Measurements from ENCODE around the gene WASHC4.
A peak's percentile ranks its signal among the peaks of the same experiment; 100 is the strongest.
"Not testable (repeated sequence)": the region's sequence is repeated elsewhere in the genome, so short reads cannot be mapped to it uniquely, and the experiment has no call there.

WASHC4 gene

DNA sequence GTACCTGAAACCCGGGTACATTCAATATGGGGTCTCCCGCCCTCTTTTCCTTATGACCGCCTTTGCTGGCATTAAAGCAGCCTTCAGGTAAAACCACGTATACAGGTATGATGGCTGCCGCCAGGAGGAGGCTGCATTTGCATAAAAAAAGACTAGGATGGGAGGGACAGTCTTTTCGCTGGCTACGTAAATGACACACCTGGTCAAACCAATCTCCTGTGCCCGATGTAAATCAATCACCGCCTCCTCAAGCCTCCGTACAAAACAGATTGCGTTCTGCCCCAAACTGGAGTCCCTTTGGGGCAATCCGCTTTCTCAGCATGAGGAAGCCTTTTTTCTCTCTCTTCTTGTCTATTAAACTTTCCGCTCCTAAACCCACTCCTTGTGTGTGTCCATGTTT, 15.2 kb upstream of the WASHC4 start:
- no peak for DNase-seq

DNA sequence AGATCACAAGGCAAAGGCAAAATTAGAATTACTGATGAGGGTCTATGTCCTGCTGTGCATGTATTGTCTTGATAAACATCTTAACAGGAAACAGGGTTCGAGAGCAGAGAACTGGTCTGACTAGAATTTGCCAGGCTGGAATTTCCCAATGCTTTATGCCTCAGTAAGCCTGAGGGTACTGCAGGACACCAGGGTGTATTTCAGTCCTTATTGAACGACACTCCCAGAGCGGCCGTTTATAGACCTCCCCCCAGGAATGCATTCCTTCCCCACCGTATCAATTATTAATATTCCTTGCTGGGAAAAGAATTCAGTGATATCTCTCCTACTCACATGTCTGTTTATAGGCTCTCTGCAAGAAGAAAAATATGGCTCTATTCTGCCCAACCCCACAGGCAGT, 12.2 kb upstream of the WASHC4 start:
- not testable (repeated sequence) for DNase-seq

- DNase-seq = no peak
Observed at GRCh38 chr12:105099356-105099755, 8.2 kb upstream of the WASHC4 start.

- peak; percentile 68 for DNase-seq
Observed at GRCh38 chr12:105100207-105100985, 7.1 kb upstream of the WASHC4 start.

- DNase-seq = peak; percentile 28
Observed at GRCh38 chr12:105100998-105101397, 6.5 kb upstream of the WASHC4 start.

- no peak for DNase-seq
Observed at GRCh38 chr12:105102673-105103072, 4.9 kb upstream of the WASHC4 start.

DNA sequence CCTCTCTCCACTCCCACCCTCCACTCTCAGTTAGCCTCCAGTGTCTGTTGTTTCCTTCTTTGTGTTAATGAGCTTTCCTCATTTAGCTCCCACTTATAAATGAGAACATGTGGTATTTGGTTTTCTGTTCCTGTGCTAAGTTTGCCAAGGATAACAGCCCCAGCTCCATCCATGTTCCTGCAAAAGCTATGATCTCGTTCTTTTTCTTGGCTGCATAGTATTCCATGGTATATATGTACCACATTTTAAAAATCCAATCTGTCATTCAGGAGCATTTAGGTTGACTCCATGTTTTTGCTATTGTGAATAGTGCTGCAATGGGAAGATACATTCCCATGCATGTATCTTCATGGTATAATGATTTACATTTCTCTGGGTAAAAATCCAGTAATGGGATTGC, 2.8 kb upstream of the WASHC4 start:
- no peak for DNase-seq

DNA sequence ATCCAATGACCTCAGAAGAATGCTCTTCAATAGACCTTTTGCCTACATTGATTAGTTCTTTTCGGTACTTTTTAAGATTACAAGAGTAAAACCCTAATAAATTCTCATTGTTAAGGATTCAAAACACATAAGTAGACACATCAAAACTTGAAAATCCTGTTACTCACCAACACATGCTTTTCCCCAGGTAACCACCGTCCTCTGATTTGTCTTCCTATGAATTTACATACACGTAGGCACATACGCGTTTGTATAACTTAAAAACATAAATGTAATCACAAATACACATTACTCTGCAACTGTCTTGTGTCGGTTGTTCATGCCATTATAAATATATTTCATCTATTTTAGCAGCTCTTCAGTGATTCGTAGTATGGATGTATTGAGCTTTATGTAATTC, 910 bp upstream of the WASHC4 start:
- no peak for DNase-seq

DNA sequence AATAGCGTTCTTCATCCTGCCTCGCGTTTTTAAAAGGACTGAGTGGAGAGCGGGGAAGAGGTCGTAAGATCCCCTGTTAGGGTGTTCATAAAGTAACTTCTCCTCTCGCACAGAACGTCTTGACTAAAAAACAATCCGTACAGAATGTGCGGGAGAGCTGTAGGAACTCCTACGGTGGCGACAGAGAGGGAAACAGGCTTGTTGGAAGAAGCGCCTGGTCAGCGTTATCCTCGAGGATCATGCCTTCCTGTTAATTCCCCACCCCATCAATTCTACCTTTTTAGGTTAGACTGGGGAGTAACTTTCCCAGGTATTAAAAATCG, 399 bp upstream of the WASHC4 start:
- DNase-seq = no peak

- no peak for DNase-seq
Observed at GRCh38 chr12:105109465-105110212, 2.1 kb downstream of the WASHC4 start.

DNA sequence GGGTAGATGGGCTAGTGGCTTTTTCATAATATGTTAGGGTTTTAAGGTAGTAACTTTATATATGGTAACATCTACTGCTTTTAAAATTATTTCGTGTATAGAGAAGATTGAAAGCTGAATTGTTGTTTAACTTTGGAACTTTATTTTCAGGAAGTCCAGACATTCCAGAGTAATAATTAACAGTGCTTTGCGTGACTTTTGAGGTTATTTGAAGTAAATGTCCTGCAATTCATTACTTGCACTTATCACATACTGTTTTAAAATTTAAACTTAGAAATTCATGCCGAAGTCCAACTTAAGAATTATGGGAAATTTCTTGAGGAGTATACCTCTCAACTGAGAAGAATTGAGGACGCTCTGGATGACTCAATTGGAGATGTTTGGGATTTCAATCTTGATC, 3.3 kb downstream of the WASHC4 start:
- DNase-seq = no peak

DNA sequence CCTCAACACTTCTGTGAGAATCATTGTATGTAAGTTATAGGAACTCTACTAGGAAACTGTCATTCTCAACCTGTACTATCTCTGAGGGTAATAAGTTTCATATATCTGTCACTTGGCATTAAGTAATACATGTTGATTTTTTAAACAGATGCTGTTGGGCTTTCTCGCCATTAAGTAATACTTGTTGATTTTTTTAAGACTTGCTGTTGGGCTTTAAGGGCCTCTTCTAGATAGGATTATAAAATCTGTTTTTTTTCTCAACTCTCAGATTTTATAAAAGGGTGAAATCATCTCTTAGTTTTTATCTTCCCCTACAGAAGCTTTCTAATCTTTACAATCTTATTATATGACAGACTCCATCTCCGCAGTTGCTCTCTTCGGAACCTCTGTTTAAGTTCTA, 5.6 kb downstream of the WASHC4 start:
- no peak for DNase-seq

GRCh38 chr12:105116969-105117368, 9.4 kb downstream of the WASHC4 start:
- DNase-seq = no peak

DNA sequence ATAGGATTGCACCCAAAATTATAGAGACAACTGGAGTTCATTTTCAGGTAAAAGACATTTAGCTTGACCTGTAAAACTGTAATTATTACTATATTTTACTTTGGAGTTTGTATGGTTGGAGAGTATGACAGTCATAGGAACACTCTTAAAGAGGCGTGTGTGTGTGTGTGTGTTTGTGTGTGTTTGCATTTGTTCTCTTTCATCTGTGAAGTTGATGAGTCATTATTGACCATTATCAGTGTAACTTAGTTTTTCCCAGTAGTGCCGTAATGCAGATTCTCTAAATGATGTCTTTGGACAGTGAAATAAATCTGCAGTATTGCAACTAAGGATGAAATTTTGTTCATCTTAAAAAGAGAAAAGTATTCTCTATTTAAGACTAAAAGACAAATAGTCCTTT, 13.0 kb downstream of the WASHC4 start:
- DNase-seq = no peak

DNA sequence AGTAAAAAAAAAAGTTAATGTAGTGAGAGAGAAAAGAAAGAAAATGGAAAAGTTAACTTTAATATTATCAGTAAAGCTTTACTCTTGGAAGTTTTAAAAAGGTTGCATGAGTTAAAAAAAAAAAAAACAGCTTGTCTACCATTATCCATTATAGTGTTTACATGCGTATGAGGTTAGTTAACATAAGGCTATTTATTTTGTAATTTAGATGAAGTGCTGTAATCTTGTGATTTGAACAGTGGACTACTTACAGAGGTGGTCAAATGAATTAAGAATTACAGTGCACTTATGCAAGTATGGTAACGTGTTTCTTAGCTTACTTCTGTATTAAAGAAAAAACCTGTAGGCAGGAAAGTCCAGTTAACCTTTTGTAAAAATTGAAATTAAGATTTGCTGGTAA, 30.7 kb downstream of the WASHC4 start:
- no peak for DNase-seq

GRCh38 chr12:105141320-105141922, 33.9 kb downstream of the WASHC4 start:
- no peak for DNase-seq

DNA sequence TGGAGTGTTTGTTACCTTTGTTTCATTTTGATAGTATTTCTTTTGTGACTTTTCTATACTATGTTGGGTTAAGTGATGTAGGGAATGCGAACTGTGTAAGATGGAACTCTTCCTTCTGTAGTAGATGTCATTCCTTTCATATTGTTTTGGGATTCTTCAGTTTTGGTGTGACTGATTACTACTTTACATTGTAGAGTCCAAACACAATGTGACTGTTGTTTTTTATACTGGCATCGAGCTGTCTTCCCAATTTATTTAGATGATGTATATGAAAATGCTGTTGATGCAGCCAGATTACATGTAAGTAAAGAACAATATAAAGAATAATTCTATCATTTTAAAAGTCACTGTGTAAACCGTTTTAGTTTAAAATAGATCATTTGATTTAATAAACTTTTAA, 34.7 kb downstream of the WASHC4 start:
- DNase-seq = no peak

DNA sequence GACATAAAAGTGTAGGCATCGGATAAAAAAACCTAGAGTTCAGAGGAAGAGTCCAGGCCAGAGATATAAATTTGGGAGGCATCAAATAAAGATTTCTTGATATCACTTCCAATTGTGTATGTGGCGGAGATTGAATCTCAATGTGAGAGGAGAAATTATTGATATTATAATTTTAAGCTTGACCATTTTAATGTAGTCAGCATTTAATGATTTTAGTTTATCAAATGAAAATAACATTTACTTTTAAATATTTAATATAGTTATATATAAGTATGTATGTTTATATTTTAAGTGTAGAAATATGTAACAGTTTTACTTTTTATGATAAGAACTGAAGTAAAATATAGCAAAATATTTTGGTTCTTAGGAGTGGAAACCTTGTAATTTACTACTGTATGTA, 48.7 kb downstream of the WASHC4 start:
- no peak for DNase-seq

GRCh38 chr12:105157606-105158005, 50.1 kb downstream of the WASHC4 start:
- DNase-seq = no peak

GRCh38 chr12:105158876-105159275, 51.3 kb downstream of the WASHC4 start:
- DNase-seq = no peak

- no peak for DNase-seq
Observed at GRCh38 chr12:105162174-105162573, 54.6 kb downstream of the WASHC4 start.

DNA sequence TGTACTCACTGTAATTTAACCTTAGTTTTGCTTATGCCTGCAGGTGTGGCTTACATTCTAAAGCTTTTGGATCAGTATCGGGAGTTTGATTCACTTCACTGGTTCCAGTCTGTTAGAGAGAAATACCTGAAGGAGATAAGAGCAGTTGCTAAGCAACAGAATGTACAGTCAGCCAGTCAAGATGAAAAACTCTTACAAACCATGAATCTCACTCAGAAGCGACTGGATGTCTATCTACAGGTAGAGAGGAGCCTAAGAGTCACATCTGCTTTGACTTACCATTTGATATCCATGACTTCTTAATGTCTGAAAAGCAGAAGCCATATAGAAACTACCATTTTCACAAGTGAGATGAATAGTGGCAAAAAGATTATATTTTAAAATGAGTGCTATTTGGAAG, 56.5 kb downstream of the WASHC4 start:
- DNase-seq = no peak

GRCh38 chr12:105166736-105167135, 59.2 kb downstream of the WASHC4 start:
- no peak for DNase-seq

- peak; percentile 2 for DNase-seq
Observed at GRCh38 chr12:105167346-105167745, 59.8 kb downstream of the WASHC4 start.
